Measurements from ENCODE around the gene CDH13. TPM values are rescaled to one million over a fixed set of nuclear protein-coding genes. Genes with fewer than 3 reads are reported as not detected.

Gene CDH13
- total RNA-seq, 1 donor from 2014 or later: 2.3 TPM

DNA sequence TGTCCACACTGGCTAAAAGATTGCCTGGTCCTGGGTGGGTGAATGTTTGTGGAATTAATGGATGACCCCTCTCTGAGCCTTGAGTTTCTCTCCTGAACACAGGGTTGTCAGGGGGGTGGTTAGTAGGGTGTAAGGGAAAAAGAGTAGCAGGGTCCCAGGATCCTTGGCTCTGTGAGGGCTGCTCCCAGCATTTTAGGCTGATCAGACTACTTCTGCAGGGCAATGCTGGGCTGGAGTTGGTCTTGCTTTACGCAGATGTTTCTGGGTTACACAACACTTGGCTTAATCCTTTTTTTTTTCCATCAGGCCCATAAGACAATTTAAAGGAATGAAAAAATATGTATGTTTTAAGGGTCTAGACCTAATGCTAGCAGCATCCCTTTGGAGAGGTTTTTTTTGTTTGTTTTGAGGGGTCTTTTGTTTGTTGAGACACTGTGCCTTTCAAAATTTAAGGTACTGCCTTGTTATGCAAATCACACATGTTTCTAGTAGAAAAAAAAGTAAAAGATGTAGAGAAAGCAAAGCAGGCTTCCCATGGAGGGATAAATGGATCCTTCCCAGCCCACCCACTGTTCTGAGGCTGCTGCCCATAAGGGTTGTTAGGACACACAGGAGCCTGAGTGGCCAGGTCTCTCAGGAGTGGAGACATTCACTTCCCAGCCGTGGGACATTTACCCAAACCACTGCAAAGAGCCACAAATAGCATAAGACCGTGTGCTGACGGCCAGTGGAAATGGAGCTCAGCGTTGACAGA, 955.4 kb downstream of the CDH13 start:
- no peaks in the 10 kb centered on the region for H3K27me3 Mint-ChIP-seq (ENCODE audit: unreplicated experiment)
- no peaks in the 10 kb centered on the region for H3K4me1 Mint-ChIP-seq (ENCODE audit: unreplicated experiment)
- no peak for TF ChIP-seq CTCF (IDR thresholded peaks at IDR 0.05; ENCODE audit: unreplicated experiment)
- H3K36me3 Mint-ChIP-seq (ENCODE audit: low read depth, unreplicated experiment): no peaks in the 10 kb centered on the region
- H3K9me3 Mint-ChIP-seq (ENCODE audit: unreplicated experiment): no peaks in the 10 kb centered on the region
- H3K4me3 Mint-ChIP-seq (ENCODE audit: unreplicated experiment): no peak overlapping the region
- no peak overlapping the region for H3K27ac Mint-ChIP-seq (ENCODE audit: unreplicated experiment)
- no peak for DNase-seq (ENCODE audit: low spot score)

- Mint-ChIP-seq H3K36me3 (ENCODE audit: low read depth, unreplicated experiment) (no peaks in the 10 kb centered on the region), H3K27me3 (ENCODE audit: unreplicated experiment) (no peaks in the 10 kb centered on the region), H3K27ac (ENCODE audit: unreplicated experiment) (no peak overlapping the region), H3K4me1 (ENCODE audit: unreplicated experiment) (no peaks in the 10 kb centered on the region), H3K9me3 (ENCODE audit: unreplicated experiment) (no peaks in the 10 kb centered on the region), H3K4me3 (ENCODE audit: unreplicated experiment) (no peak overlapping the region)
- no peak for DNase-seq (ENCODE audit: low spot score)
- TF ChIP-seq CTCF (IDR thresholded peaks at IDR 0.05; ENCODE audit: unreplicated experiment): no peak
Observed at GRCh38 chr16:83586036-83586435, 959.3 kb downstream of the CDH13 start.

DNA sequence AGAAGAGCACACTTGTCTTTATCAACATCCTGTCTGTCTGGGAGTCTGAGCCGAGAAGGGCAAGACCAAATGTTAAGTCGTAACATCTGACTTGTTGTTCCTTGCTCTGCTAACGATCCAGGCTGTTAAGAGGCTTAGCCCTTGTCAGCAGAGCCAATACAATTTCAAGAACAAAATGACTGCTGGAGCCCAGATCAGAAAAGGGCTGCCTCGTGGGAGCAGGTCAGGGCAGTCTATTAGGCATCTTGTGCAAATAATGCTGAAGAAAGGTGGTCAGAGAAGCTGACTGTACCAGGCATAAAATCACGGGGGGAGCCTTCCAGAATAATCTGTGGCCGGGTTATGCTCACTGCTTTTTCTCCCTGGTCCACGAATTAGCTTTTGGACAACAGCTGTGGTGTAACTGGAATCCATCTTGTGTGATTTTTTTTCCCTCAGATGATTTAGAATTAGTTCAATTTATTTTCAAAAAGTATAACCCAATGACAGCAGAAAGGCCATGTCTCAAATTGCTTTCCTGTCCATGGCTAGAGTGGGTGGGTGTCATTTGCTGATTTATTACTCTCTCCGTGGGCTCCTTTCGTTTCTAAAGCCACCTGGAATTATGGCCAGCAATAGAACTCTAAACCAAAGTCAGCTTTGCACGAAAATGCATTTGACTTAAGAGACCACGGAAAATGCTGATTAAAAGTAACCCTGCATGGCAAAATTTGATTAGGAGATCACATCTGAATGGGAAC, 959.9 kb downstream of the CDH13 start:
- Mint-ChIP-seq H3K27me3 (ENCODE audit: unreplicated experiment) (peaks cover 1% of the 10 kb centered on the region), H3K27ac (ENCODE audit: unreplicated experiment) (no peak overlapping the region)

DNA sequence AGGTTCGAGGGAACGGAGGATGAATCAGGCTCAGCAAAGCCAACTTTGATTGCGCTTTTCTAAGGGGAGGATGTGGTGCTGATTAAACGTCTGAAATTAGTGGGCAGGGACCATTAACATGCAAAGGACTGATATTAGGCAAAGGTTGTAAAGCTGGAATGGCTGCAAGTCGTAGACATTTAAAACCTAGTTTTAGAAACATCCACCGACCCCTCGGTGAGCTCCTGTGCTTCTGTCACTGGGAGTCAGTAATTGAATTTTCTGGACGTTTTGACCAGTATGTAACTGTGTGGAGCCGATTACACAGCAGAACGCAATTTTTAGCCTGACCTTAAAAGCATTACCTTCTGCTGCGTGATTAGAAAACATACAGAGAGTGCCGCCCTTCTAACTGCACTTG, 960.4 kb downstream of the CDH13 start:
- Mint-ChIP-seq H3K36me3 (ENCODE audit: low read depth, unreplicated experiment) (no peaks in the 10 kb centered on the region), H3K27ac (ENCODE audit: unreplicated experiment) (no peak overlapping the region), H3K4me3 (ENCODE audit: unreplicated experiment) (no peak overlapping the region), H3K9me3 (ENCODE audit: unreplicated experiment) (no peaks in the 10 kb centered on the region), H3K4me1 (ENCODE audit: unreplicated experiment) (no peaks in the 10 kb centered on the region), H3K27me3 (ENCODE audit: unreplicated experiment) (peaks cover 1% of the 10 kb centered on the region)
- no peak for DNase-seq (ENCODE audit: low spot score)
- no peak for TF ChIP-seq CTCF (IDR thresholded peaks at IDR 0.05; ENCODE audit: unreplicated experiment)

More for the DNA sequence above, 959.9 kb downstream of the CDH13 start:
- H3K4me3 Mint-ChIP-seq (ENCODE audit: unreplicated experiment): no peak overlapping the region
- TF ChIP-seq CTCF (IDR thresholded peaks at IDR 0.05; ENCODE audit: unreplicated experiment): no peak
- no peaks in the 10 kb centered on the region for H3K4me1 Mint-ChIP-seq (ENCODE audit: unreplicated experiment)
- H3K9me3 Mint-ChIP-seq (ENCODE audit: unreplicated experiment): no peaks in the 10 kb centered on the region
- DNase-seq (ENCODE audit: low spot score): no peak
- no peaks in the 10 kb centered on the region for H3K36me3 Mint-ChIP-seq (ENCODE audit: low read depth, unreplicated experiment)

GRCh38 chr16:83588070-83588469, 961.3 kb downstream of the CDH13 start:
- no peak overlapping the region for H3K4me3 Mint-ChIP-seq (ENCODE audit: unreplicated experiment)
- TF ChIP-seq CTCF (IDR thresholded peaks at IDR 0.05; ENCODE audit: unreplicated experiment): no peak
- H3K4me1 Mint-ChIP-seq (ENCODE audit: unreplicated experiment): no peaks in the 10 kb centered on the region
- no peaks in the 10 kb centered on the region for H3K36me3 Mint-ChIP-seq (ENCODE audit: low read depth, unreplicated experiment)
- no peak for DNase-seq (ENCODE audit: low spot score)
- no peaks in the 10 kb centered on the region for H3K9me3 Mint-ChIP-seq (ENCODE audit: unreplicated experiment)
- no peak overlapping the region for H3K27ac Mint-ChIP-seq (ENCODE audit: unreplicated experiment)
- peaks cover 1% of the 10 kb centered on the region for H3K27me3 Mint-ChIP-seq (ENCODE audit: unreplicated experiment)

Data from endothelial cell (in vitro differentiated cells).